ENCODE data around the gene C17orf113.

The C17orf113 gene

DNA sequence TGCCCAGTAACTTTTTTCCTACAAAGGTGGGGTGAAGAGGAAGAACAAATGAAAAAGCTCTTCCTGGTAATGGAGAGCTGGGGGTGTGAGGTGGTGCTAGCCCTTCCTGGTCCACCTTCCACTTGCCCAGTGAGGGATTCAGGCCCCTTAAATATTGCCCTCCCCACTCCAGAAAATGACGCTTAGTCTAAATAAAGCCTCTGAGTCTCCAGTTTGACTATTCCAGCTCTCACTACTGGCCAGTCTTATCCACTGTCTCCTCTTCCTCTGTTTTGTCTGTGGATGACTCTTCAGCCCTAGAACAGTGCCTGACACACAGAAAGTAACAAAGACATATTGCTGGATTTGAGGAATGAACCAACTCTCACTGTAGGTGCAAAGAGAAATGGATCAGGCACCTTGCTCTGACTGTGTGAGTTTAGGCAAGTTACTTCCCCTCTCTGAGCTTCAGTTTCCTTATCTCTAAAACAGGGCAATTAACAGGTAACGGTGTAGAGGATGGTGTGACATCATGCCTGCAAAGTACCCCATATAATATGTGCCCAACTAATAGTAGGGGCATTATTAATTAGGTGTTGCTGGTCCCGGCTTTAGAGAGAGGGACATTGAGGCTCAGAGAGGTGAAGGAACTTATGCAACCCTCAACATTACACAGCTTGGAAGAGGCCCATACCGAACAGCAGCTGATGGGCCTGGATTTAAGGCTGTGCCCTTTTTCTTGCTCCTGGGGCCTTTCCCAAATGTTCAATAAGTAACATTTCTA lies 26.6 kb upstream of the C17orf113 start:
- DNase-seq = no peak
- Histone ChIP-seq H3K27me3 (ENCODE audit: insufficient read depth, low read depth, severe bottlenecking) (no peaks in the 10 kb centered on the region), H3K9me3 (ENCODE audit: severe bottlenecking) (no peaks in the 10 kb centered on the region), H3K27ac (no peak overlapping the region), H3K4me3 (ENCODE audit: low read depth, low read length) (no peak overlapping the region), H3K36me3 (no peaks in the 10 kb centered on the region)
- TF ChIP-seq, protein P1, sequence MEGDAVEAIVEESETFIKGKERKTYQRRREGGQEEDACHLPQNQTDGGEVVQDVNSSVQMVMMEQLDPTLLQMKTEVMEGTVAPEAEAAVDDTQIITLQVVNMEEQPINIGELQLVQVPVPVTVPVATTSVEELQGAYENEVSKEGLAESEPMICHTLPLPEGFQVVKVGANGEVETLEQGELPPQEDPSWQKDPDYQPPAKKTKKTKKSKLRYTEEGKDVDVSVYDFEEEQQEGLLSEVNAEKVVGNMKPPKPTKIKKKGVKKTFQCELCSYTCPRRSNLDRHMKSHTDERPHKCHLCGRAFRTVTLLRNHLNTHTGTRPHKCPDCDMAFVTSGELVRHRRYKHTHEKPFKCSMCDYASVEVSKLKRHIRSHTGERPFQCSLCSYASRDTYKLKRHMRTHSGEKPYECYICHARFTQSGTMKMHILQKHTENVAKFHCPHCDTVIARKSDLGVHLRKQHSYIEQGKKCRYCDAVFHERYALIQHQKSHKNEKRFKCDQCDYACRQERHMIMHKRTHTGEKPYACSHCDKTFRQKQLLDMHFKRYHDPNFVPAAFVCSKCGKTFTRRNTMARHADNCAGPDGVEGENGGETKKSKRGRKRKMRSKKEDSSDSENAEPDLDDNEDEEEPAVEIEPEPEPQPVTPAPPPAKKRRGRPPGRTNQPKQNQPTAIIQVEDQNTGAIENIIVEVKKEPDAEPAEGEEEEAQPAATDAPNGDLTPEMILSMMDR (IDR thresholded peaks at IDR 0.05; ENCODE audit: low read depth, low read length) = no peak

DNA sequence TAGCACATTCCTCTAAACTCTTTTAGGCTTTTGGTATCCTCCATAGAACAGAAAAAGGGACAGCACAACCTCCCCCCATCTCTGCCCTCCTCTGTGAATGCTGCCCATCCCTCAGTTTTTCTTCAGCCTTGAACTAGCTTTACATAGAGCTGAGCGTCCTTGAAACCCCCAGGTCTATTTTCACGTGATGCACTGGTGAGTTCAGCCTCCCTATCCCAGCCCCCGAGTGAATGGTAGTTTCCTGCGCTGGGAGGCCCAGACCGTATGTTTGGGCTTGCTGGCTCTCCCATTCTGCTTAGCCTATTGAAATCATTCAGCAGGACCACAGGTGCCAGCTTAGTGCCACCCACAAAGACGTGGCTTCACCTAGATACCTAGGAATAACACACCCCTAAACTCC lies 25.4 kb upstream of the C17orf113 start:
- no peak for DNase-seq
- Histone ChIP-seq H3K9me3 (ENCODE audit: severe bottlenecking) (no peaks in the 10 kb centered on the region), H3K27ac (no peak overlapping the region), H3K36me3 (no peaks in the 10 kb centered on the region), H3K4me3 (ENCODE audit: low read depth, low read length) (no peak overlapping the region), H3K27me3 (ENCODE audit: insufficient read depth, low read depth, severe bottlenecking) (no peaks in the 10 kb centered on the region)
- TF ChIP-seq, protein P1 (IDR thresholded peaks at IDR 0.05; ENCODE audit: low read depth, low read length) = no peak

DNA sequence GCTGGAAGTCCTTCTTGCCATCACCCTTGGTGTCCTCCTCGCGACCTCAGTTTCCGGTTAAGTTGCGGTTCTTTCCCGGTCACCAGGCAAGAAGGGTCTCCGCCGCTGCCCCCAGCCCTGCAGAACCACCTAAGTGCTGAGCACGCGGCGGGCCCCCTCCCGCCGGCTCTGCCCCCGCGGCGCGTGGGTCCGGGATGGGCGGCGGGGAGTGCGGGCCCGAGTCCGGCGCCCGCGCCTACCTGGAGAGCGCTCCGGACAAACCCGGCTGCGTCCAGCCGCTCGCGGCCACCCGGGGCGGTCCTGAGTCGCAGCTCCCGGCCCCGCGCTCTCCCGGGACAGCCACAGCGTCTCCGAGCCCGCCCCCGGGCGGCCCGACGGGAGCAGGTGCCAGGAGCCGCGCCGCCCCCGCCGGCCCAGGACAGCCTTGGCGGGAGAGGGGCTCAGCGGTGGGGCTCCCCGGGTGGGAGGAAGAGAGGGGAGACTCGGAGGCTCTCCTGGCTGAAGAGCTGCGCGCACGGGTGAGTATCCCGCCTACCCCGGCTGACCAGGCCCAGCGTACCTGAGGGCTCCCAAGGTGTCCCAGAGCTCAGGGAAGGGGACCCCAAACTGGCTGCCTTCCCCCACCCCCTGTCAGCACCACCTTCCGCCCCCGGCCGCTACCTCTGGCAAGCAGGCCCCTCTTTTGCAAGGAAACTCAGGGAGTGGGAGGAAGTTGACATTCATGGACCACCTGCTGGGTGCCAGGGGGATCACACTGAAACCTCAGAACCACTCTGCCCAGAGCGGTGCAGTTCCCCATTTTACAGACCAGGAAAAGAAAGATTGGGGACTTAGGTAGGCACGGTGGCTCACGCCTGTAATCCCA lies 22.2 kb upstream of the C17orf113 start:
- Histone ChIP-seq H3K27me3 (ENCODE audit: insufficient read depth, low read depth, severe bottlenecking) (no peaks in the 10 kb centered on the region), H3K4me3 (ENCODE audit: low read depth, low read length) (peak overlapping the region; percentile 54), H3K36me3 (no peaks in the 10 kb centered on the region), H3K27ac (no peak overlapping the region), H3K9me3 (ENCODE audit: severe bottlenecking) (no peaks in the 10 kb centered on the region)
- DNase-seq = peak; percentile 66
- TF ChIP-seq, protein P1 (IDR thresholded peaks at IDR 0.05; ENCODE audit: low read depth, low read length) = 0 out of 2 replicates have a peak, but pooled peaks have one; percentile 11

DNA sequence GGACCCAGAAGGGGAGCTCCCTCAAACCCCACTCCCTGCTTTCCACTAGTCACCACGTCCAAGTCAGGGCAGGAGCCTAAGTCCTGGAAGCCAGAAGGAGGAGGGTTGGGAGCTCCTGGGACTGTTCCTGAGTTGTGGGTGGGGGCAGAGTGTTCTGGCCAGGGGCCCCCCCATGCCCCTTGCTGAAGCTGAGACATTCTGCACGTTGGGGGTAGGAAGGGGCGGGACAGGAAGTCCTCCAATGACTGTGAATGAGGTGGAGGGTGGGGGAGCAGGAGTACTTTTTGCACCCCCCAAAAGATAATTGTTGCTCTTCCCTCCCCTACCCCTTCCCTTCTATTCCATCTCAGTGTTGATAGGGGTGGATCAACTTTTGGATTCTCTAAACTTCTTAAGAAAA lies 21.4 kb upstream of the C17orf113 start:
- no peaks in the 10 kb centered on the region for H3K27me3 ChIP-seq (ENCODE audit: insufficient read depth, low read depth, severe bottlenecking)
- H3K4me3 ChIP-seq (ENCODE audit: low read depth, low read length) = peak overlapping the region; percentile 54
- no peak overlapping the region for H3K27ac ChIP-seq
- DNase-seq = no peak
- no peaks in the 10 kb centered on the region for H3K36me3 ChIP-seq
- no peaks in the 10 kb centered on the region for H3K9me3 ChIP-seq (ENCODE audit: severe bottlenecking)
- TF ChIP-seq, protein P1 (IDR thresholded peaks at IDR 0.05; ENCODE audit: low read depth, low read length) = no peak

DNA sequence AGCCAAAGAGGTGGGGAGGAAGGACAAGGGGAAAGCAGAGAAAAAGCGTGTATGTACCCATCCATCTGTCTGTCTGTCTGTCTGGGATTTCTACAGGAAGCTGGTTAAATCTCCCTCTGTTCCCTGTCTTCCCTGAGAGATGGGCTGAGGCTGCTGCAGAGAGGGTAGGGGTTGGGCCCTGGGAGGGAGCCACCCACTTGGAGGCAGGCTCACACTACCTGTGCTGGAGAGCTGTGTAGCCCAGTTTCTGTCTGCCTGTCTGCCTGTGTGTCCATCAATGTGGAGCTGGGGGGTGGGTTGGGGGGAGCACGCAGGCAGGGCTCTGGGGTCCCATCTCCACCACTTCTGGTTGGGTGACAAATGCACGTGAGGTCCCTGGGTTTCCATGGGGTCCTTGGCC lies 18.6 kb upstream of the C17orf113 start:
- H3K27ac ChIP-seq = no peak overlapping the region
- DNase-seq = peak; percentile 44
- no peak overlapping the region for H3K4me3 ChIP-seq (ENCODE audit: low read depth, low read length)
- no peaks in the 10 kb centered on the region for H3K27me3 ChIP-seq (ENCODE audit: insufficient read depth, low read depth, severe bottlenecking)
- H3K36me3 ChIP-seq = no peaks in the 10 kb centered on the region
- H3K9me3 ChIP-seq (ENCODE audit: severe bottlenecking) = no peaks in the 10 kb centered on the region
- TF ChIP-seq, protein P1 (IDR thresholded peaks at IDR 0.05; ENCODE audit: low read depth, low read length) = no peak

Measured in WERI-Rb-1 (cell line).